Limb (tissue), 2 donors: ENCODE results near the gene TP53TG5.

ENCODE experiments used
- DNase-seq, 2 donors: peaks; one replicate each; pipeline ENCODE4 v3.0.0-alpha.2; 2016; ENCODE audit errors: extremely low spot score in 2 of 2

The TP53TG5 gene

DNA sequence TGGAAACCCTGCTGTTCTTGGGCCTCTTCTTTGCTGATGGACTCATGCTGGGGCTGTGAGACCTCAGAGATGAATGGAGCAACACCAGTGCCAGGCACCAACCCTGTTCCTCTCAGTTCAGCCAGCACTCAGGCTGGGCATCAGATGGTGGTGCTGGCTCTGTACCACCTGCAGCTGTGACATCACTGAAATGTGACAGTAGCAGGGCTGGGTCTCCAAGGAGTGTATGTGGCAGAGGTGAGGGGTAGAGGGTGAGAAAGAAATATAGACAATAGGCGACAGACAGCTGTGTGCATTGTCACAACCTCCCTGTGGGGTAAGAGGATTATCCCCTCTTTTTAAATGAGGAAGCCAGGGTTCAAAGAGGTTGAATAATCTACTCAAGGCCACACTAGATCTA is at the start of gene TP53TG5:
Gene TP53TG5, minus strand, starts transcription at position 135 of the 400 bp plus-strand sequence. Its CDS starts 89 bp downstream, at position 46.
- DNase-seq: no peak

- no peak for DNase-seq
These were observed 49.4 kb upstream of the TP53TG5 start for GRCh38 chr20:45427236-45428149.

DNA sequence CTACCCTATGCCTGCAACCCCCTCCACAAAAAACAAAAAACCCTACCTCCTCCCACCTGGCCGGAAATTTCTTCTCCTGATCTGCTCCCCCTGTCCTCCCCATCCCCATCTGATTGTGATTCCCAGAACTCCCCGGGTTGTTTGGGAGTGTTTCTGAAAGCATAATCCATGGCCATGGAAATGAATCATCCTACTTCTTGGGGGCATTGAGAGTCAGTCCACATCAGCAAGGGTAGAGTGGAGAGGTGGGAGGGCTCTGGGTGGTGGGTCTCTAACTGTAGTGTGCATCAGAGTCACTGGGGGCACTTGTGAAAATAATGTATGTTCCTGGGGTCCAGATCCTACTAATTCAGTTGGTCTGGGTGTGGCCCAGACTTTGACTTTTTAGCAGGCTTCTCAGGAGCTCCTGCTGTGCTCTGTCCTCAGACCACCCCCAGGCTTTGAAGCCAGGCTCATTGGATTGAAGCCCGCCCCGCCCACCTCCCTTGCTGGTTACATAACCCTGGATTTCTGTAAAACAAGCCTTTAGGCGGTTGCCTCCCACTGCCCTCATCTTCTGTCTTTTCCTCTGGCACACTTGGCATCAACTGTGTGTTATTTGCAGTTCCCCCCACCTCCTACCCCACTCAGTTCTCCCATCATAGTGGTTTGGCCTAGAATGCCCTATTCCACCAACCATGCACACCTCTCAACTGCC is 48.3 kb upstream of the TP53TG5 start:
- no peak for DNase-seq

DNA sequence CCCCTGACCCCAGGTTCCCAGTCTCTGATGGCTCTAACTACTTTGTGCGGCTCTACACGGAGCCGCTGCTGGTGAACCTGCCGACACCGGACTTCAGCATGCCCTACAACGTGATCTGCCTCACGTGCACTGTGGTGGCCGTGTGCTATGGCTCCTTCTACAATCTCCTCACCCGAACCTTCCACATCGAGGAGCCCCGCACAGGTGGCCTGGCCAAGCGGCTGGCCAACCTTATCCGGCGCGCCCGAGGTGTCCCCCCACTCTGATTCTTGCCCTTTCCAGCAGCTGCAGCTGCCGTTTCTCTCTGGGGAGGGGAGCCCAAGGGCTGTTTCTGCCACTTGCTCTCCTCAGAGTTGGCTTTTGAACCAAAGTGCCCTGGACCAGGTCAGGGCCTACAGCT is 47.4 kb upstream of the TP53TG5 start:
- DNase-seq: no peak

- DNase-seq: no peak
These were observed 45.6 kb upstream of the TP53TG5 start for GRCh38 chr20:45423700-45424099.

DNA sequence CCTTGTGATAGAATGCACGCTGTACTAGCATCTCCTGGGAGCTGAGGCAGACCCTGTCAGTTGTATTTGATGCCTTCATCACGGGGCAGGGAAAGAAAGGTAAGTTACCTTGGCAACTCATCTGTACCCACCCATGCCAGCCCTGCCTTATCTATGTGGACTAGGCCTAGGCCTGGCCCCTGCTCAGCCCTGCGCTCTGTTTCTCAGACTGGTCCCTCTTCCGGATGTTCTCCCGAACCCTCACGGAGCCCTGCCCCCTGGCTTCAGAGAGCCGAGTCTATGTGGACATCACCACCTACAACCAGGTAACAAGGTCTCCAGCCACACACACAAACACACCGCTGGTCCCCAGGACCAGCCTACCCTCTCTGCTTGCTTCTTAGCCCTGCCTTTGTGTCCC is 42.0 kb upstream of the TP53TG5 start:
- DNase-seq: no peak

GRCh38 chr20:45419188-45420091 is 41.3 kb upstream of the TP53TG5 start:
- no peak for DNase-seq

DNA sequence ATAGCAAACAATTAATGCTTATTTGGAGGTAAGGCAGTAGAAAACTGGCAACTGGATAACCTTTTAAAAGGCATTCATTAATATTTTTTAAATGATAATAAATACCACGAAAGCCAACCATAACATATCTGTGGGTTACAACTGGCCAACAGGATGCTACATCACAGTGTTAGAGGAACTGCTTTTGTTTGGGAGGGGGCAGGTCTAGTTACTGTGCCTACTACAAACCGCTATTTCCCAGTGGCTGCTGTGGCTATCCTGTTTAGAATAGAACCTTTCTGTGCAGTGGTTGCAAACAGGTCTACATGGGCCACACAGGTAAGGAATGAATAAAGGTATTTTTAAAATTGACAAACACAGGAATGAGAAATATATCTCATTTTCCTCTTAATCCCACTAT is 38.8 kb upstream of the TP53TG5 start:
- no peak for DNase-seq

GRCh38 chr20:45415822-45416637 is 37.9 kb upstream of the TP53TG5 start, which contains the start of gene PIGT:
Gene PIGT (plus strand): TSS chr20:45416141. CDS start chr20:45416157, 16 bp downstream.
- peak; percentile 84 to 87 for DNase-seq

- DNase-seq: no peak
These were observed 35.4 kb upstream of the TP53TG5 start for GRCh38 chr20:45413479-45413878.

DNA sequence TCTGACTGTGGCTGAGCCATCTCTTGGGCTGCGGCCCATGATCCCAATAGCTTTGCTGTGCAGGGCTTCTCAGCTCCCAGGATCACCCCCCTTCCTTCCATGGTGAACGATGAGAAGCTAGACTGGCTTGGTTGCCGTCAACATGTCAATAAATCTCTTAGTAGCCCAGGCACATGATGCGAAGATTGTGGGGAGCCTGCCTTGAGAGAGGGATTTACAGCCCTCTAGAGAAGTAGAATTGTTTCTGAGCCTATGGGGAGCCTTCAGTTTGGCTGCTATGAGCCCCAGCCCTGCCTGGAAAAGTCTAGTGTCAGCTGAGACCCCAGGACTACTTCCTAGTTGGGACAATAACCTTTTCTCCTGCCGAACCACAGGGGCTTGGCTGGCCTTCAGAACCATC is 34.5 kb upstream of the TP53TG5 start:
- no peak for DNase-seq

DNA sequence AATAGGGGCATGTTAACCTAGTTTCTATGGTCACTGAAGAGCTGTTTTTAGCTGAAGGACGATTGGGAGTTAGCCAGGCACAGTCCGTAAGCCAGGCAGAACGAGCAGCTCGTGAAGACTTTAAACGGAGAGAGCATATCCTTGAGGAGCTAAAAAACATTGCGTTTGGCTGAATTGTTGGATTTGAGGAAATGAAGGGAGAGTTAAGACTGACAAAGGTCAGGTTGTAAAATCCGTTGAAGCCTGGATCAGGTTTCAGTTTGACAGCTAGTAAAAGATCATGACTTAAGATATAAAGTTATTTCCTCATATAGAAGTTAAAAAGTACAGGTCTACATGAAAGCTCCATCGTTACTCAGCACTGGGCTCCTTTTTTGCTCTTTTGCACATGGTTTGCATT is 32.8 kb upstream of the TP53TG5 start:
- DNase-seq: no peak

GRCh38 chr20:45409521-45410272 is 31.6 kb upstream of the TP53TG5 start:
- DNase-seq: no peak

DNA sequence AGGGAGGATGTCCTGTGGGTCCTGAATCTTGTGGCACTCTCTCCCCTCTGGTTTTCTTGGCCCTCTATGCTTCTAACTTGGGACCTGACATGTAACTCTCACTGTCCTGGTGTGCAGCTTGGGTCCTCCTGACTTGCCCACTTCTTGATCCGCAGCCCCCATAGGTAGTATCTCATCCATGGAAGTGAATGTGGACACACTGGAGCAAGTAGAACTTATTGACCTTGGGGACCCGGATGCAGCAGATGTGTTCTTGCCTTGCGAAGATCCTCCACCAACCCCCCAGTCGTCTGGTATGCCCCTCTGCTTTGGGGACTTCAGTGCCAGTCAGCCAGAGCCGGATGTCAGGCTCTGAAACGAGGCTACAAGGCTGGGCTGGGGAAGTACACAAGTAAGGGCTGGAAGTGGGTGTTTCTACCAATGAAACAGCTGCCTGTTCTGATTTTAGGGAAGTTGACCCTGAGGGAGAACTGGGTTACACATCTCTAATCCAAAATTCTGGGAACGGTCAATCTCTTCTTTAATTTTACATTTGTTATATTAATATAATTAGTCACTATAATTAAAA is 30.6 kb upstream of the TP53TG5 start:
- DNase-seq: no peak

GRCh38 chr20:45407783-45408645 is 29.9 kb upstream of the TP53TG5 start, which contains the start of gene DBNDD2:
Gene DBNDD2 (plus strand): TSS chr20:45408289. CDS start chr20:45408468, 179 bp downstream.
- DNase-seq: no peak

DNA sequence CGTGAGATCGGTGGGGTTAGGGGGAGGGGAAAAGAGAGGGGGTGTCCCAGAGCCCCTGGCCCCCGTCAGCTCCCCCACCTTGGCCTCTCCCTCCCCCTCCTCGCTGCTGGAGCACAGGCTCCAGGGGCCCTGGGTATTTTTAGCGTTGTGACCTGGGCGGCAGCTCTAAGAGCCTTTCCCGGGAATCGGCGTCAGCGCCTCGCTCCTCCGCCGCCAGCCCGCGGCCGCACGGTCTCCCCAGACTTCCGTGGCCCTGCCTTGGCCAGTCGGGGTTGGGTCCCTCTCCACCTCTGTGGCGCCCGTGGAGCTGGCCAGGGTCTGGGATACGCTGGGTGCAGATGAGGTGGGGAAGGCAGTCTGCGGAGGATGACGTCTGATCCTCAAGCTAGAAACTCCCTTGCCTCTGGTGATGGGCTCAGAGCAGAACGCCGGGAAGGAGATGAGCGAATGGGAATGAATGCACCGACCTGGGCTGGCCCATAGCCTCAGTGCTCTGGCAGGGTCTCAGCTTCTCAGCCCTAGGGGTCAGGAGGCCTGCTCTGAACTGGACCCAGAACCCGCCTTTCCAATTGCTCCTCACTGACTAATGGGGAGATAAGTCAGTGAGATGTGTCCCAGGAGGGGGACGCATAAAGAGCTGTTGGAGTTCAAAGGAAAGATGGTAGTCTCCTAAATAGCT is 29.1 kb upstream of the TP53TG5 start:
- peak in 1 of 2 donors; percentile 57 for DNase-seq

GRCh38 chr20:45406260-45407066 is 28.3 kb upstream of the TP53TG5 start:
- peak in 1 of 2 donors; percentile 66 for DNase-seq
